ENCODE results near the gene TNFRSF14.

- TF ChIP-seq CTCF (conservative IDR thresholded peaks at IDR 0.05; ENCODE audit: low read depth in 2 of 2): no peak
- TF ChIP-seq JUNB (IDR thresholded peaks at IDR 0.05; ENCODE audit: unreplicated experiment): no peak
- no peak for TF ChIP-seq EZH2phosphoT487 (IDR thresholded peaks at IDR 0.05; ENCODE audit: unreplicated experiment)
- no peak for TF ChIP-seq REST (IDR thresholded peaks at IDR 0.05; ENCODE audit: unreplicated experiment)
- TF ChIP-seq POLR2AphosphoS5 (IDR thresholded peaks at IDR 0.05; ENCODE audit: low read depth): no peak
- TF ChIP-seq EZH2 (IDR thresholded peaks at IDR 0.05; ENCODE audit: low read depth, unreplicated experiment): no peak
- no peak for TF ChIP-seq CREB1 (CRISPR knock-in tag; IDR thresholded peaks at IDR 0.05; ENCODE audit: low read depth)
Measured at GRCh38 chr1:2604844-2605508, 48.8 kb downstream of the TNFRSF14 start.
